MCF 10A (cell line): ENCODE results near the gene FOXK1. TPM values are rescaled to one million over a fixed set of nuclear protein-coding genes. Genes with fewer than 3 reads are reported as not detected.

ENCODE experiments used
- BruUV-seq: library from RNA; stranded (reverse); fragments of 400-500 nt; replicated peaks from 2 replicates; lab custom pipeline; 2021; lab: Mats Ljungman, UMichigan
- CTCF ChIA-PET: fragments of 300-600 bp; sonication (Branson Sonifier 250); formaldehyde crosslinking; extraction: SDS; loops from one replicate; lab custom pipeline; 2021; ENCODE audit warnings: antibody characterized with exemption, inconsistent platforms; lab: Yijun Ruan, JAX
- POLR2A ChIA-PET: fragments of 300-600, 350-650 bp; sonication (Branson Sonifier 250); formaldehyde crosslinking; extraction: SDS; loops from one replicate; lab custom pipeline; 2020; ENCODE audit warnings: antibody characterized with exemption, inconsistent platforms; lab: Yijun Ruan, JAX
- DNase-seq: peaks from one replicate; pipeline ENCODE4 v3.0.0-alpha.2; 2018; ENCODE audit not compliant: unreplicated experiment
- H3K27ac Mint-ChIP-seq: one replicate; pipeline ENCODE4 v1.8.0; 2022; ENCODE audit warnings: mild to moderate bottlenecking, low read depth, mixed read lengths; ENCODE audit not compliant: unreplicated experiment
- H3K27me3 Mint-ChIP-seq: one replicate; pipeline ENCODE4 v1.8.0; 2022; ENCODE audit warnings: mixed read lengths; ENCODE audit not compliant: insufficient read depth, unreplicated experiment
- H3K36me3 Mint-ChIP-seq: one replicate; pipeline ENCODE4 v1.8.0; 2022; ENCODE audit warnings: mild to moderate bottlenecking, moderate library complexity, mixed read lengths; ENCODE audit not compliant: insufficient read depth, unreplicated experiment
- H3K4me1 Mint-ChIP-seq: one replicate; pipeline ENCODE4 v1.8.0; 2022; ENCODE audit warnings: mixed read lengths; ENCODE audit not compliant: insufficient read depth, unreplicated experiment
- H3K4me3 Mint-ChIP-seq: one replicate; pipeline ENCODE4 v1.8.0; 2022; ENCODE audit warnings: mild to moderate bottlenecking, moderate library complexity, mixed read lengths; ENCODE audit not compliant: unreplicated experiment
- H3K9me3 Mint-ChIP-seq: one replicate; pipeline ENCODE4 v1.8.0; 2022; ENCODE audit warnings: mixed read lengths; ENCODE audit not compliant: unreplicated experiment
- CTCF ChIP-seq: fragments of 200-600 bp; IDR thresholded peaks from one replicate; pipeline ENCODE4 v1.8.0; 2022; ENCODE audit warnings: antibody characterized with exemption, mild to moderate bottlenecking; ENCODE audit not compliant: unreplicated experiment
- intact Hi-C: fragments of 100-400 bp; cut with micrococcal nuclease; formaldehyde crosslinking; loops from 2 replicates; pipeline ENCODE4 v1.14.1; 2022
- total RNA-seq: library from RNA; stranded (reverse); gene quantifications from 2 replicates; pipeline ENCODE4 v1.2.3, GENCODE V29; 2022

Gene FOXK1
- total RNA-seq, 1 experiment from 2014 or later = 37.7 TPM

- CTCF ChIA-PET = interaction anchor here (0.6 to 1.4 kb wide), 3 partner anchors 51 to 290 kb away, joined by 3 to 7 read pairs (median 5); no protein-coding TSS in a partner anchor
- peaks cover 15% of the 10 kb centered on the region for H3K36me3 Mint-ChIP-seq
- intact Hi-C loops = no loop called here
- H3K27ac Mint-ChIP-seq = peak overlapping the region; percentile 96
- POLR2A ChIA-PET = interaction anchor here (0.6 to 6.9 kb wide), 9 partner anchors 10 to 93 kb away, joined by 3 to 100 read pairs (median 7); partner anchors contain the start of gene AP5Z1
- no peaks in the 10 kb centered on the region for H3K27me3 Mint-ChIP-seq
- no peak for TF ChIP-seq CTCF
- peak; percentile 47 for DNase-seq
- H3K4me3 Mint-ChIP-seq = peak overlapping the region; percentile 83
- no TSS peak for BruUV-seq
- peaks cover 19% of the 10 kb centered on the region for H3K4me1 Mint-ChIP-seq
- H3K9me3 Mint-ChIP-seq = no peaks in the 10 kb centered on the region
Measured at GRCh38 chr7:4682621-4683042, 537 bp downstream of the FOXK1 start.

GRCh38 chr7:4683043-4683883 lies 1.2 kb downstream of the FOXK1 start:
- Mint-ChIP-seq H3K27me3 (no peaks in the 10 kb centered on the region), H3K4me1 (peaks cover 19% of the 10 kb centered on the region), H3K9me3 (no peaks in the 10 kb centered on the region), H3K27ac (peak overlapping the region; percentile 96), H3K36me3 (peaks cover 22% of the 10 kb centered on the region), H3K4me3 (peak overlapping the region; percentile 83)
- ChIA-PET POLR2A (interaction anchor here (0.6 to 6.9 kb wide), 12 partner anchors 9 to 764 kb away, joined by 3 to 100 read pairs (median 5); partner anchors contain the start of gene AP5Z1), CTCF (interaction anchor here (0.6 to 1.4 kb wide), 3 partner anchors 52 to 289 kb away, joined by 3 to 7 read pairs (median 5); no protein-coding TSS in a partner anchor)
- DNase-seq = peak; percentile 38
- BruUV-seq = no TSS peak
- intact Hi-C loops = no loop called here
- no peak for TF ChIP-seq CTCF

GRCh38 chr7:4683884-4684565 lies 1.9 kb downstream of the FOXK1 start:
- TF ChIP-seq CTCF = peak; percentile 8
- H3K36me3 Mint-ChIP-seq = peaks cover 25% of the 10 kb centered on the region
- TSS peak; percentile 66 for BruUV-seq
- DNase-seq = peak; percentile 77
- POLR2A ChIA-PET = interaction anchor here (0.6 to 6.9 kb wide), 11 partner anchors 9 to 764 kb away, joined by 3 to 100 read pairs (median 6); partner anchors contain the start of gene AP5Z1
- peak overlapping the region; percentile 96 for H3K27ac Mint-ChIP-seq
- peaks cover 19% of the 10 kb centered on the region for H3K4me1 Mint-ChIP-seq
- peak overlapping the region; percentile 83 for H3K4me3 Mint-ChIP-seq
- H3K27me3 Mint-ChIP-seq = no peaks in the 10 kb centered on the region
- intact Hi-C loops = loop anchor here (1.0 to 2.0 kb wide), 3 partner anchors 43 to 70 kb away; no protein-coding TSS in a partner anchor
- H3K9me3 Mint-ChIP-seq = no peaks in the 10 kb centered on the region
- CTCF ChIA-PET = interaction anchor here (1.1 to 1.4 kb wide), 3 partner anchors 43 to 72 kb away, joined by 4 to 7 read pairs (median 5); no protein-coding TSS in a partner anchor
